Epithelial cell of esophagus (primary cell): ENCODE measurements around the gene RELB.

Experiments used
- DNase-seq: peaks from one replicate; pipeline ENCODE4 v3.0.0; 2010; ENCODE audit warnings: low read depth
- H3K4me3 ChIP-seq: 2 replicates; pipeline ENCODE4 v1.5.1; 2011; ENCODE audit warnings: mild to moderate bottlenecking, low read length, control low read depth
- CTCF ChIP-seq: IDR thresholded peaks from 2 replicates; pipeline ENCODE4 v1.5.1; 2011; ENCODE audit warnings: low read depth, mild to moderate bottlenecking, low read length, control low read depth, inconsistent platforms; ENCODE audit not compliant: insufficient read depth; ENCODE audit errors: missing control alignments

RELB gene

GRCh38 chr19:45047188-45047797 is 46.0 kb downstream of the RELB start:
- DNase-seq: no peak
- no peak for TF ChIP-seq CTCF
- no peak overlapping the region for H3K4me3 ChIP-seq

GRCh38 chr19:45049073-45049736 is 47.9 kb downstream of the RELB start:
- peak; percentile 65 for DNase-seq
- no peak overlapping the region for H3K4me3 ChIP-seq
- no peak for TF ChIP-seq CTCF

DNA sequence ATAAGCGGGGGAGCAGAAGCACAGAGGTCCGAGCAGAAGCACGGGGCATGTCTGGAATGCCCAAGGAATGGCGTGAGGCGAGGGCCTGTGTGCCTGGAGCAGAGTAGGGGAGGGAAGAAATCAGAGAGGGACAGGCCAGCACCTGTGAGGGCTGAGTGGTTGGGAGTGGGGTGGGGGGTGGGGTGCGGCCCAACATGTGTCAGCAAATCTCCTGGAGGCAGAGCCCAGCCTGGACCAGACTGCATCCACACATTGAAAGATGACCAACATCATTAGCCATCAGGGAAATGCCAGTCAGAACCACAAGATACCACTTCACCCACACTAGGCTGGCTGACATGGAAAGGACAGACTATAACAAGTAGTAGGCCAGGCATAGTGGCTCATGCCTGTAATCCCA is 48.8 kb downstream of the RELB start:
- DNase-seq: peak; percentile 58
- no peak overlapping the region for H3K4me3 ChIP-seq
- no peak for TF ChIP-seq CTCF

DNA sequence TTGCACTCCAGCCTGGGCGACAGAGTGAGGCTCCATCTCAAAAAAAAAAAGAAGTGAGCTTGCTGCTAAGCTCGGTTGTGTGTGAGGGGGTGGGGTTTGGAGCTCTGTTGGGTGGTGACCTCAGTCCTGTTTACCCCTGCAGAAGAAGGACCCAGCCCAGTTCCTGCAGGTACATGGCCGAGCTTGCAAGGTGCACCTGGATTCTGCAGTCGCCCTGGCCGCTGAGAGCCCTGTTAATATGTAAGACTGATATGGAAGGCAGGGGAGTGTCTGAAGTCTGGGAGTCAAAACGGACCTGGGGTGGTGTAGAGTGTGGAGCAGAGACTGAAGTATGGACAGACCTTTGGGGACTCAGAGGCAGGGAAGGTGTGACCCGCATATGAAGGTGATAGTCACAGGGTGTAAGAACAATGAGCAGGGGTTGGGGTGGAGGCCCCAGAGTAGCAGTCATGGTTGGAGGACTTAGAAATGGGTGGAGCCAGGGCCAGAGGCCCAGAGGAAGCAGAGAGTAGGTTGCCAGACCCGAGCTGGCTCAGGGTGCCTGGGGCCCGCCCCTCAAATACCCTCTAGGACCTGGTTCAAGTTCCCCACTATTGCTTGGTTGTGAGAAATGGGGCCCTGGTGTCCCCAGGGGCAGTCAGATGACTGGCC is 50.8 kb downstream of the RELB start:
- H3K4me3 ChIP-seq: no peak overlapping the region
- DNase-seq: no peak
- TF ChIP-seq CTCF: no peak

DNA sequence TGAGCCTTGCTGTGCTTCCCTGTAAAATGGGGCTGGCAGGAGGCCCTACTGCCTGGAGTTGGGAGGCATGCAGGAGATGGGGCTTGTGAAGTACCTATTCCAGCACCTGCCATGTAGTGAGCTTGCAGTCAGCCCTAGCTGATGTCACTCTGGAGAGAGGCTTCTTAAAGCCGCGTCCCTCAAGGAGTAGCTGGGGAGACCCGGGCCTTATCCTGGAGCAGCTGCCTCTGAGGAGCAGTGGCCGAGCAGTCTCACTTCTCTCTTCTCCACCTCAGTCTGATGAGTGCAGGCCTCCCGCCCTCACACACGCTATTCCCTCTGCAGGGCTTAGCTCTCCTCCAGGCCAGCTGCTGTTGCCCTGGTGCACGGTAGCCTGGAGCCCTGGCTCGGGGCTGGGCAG is 55.6 kb downstream of the RELB start:
- no peak for DNase-seq
- no peak overlapping the region for H3K4me3 ChIP-seq
- no peak for TF ChIP-seq CTCF

- no peak for DNase-seq
- no peak for TF ChIP-seq CTCF
- no peak overlapping the region for H3K4me3 ChIP-seq
These were observed 56.2 kb downstream of the RELB start for GRCh38 chr19:45057444-45057843.
